Kidney (tissue), 14 donors: ENCODE data around the gene TTYH1. TPM values are rescaled to one million over a fixed set of nuclear protein-coding genes. Genes with fewer than 3 reads are reported as not detected.

Experiments used
- DNase-seq, 5 donors: peaks; one replicate each; pipeline ENCODE4 v3.0.0-alpha.2; 2013 to 2020
- FAIRE-seq: peaks from 2 replicates; lab custom pipeline; 2012; peaks lifted over from hg19 to GRCh38; lab: Jason Lieb, UNC
- H3K27ac ChIP-seq, 2 donors: one replicate each; pipeline ENCODE4 v1.7.0; 2013; ENCODE audit warnings: low read depth in 2 of 2, low read length in 2 of 2, inconsistent platforms in 1 of 2
- H3K27me3 ChIP-seq: one replicate; pipeline ENCODE4 v1.7.1; 2013; ENCODE audit warnings: low read length, inconsistent platforms; ENCODE audit not compliant: control insufficient read depth, insufficient read depth
- H3K36me3 ChIP-seq, 3 donors: one replicate each; pipeline versions ENCODE4 v1.7.0 to v1.7.1; 2013; ENCODE audit warnings: low read length in 3 of 3, control low read depth in 1 of 3, inconsistent platforms in 1 of 3; ENCODE audit not compliant: insufficient read depth in 3 of 3, control insufficient read depth in 2 of 3
- H3K4me1 ChIP-seq, 3 donors: one replicate each; pipeline versions ENCODE4 v1.7.0 to v1.7.1; 2013; ENCODE audit warnings: low read length in 3 of 3, inconsistent platforms in 1 of 3, low read depth in 1 of 3; ENCODE audit not compliant: control insufficient read depth in 2 of 3, insufficient read depth in 2 of 3
- H3K4me3 ChIP-seq, 3 donors: one replicate each; pipeline versions ENCODE4 v1.7.0 to v1.8.1; 2013; ENCODE audit warnings: low read length in 3 of 3, control low read depth in 1 of 3, inconsistent platforms in 1 of 3
- H3K9ac ChIP-seq, 3 donors: one replicate each; pipeline versions ENCODE4 v1.7.0 to v1.7.1; 2013; ENCODE audit warnings: low read length in 3 of 3, control low read depth in 1 of 3, inconsistent platforms in 1 of 3
- H3K9me3 ChIP-seq, 3 donors: one replicate each; pipeline versions ENCODE4 v1.7.0 to v1.7.1; 2013; ENCODE audit warnings: low read length in 3 of 3, control low read depth in 1 of 3, inconsistent platforms in 1 of 3; ENCODE audit not compliant: control insufficient read depth in 2 of 3, insufficient read depth in 1 of 3
- intact Hi-C: fragments of 100-400 bp; cut with DNase I; formaldehyde crosslinking; loops from one replicate; pipeline ENCODE4 v1.11.1; 2022
- polyA plus RNA-seq: library from polyadenylated mRNA; stranded (reverse); fragments of 350-450 nt; fragmentation: Illumina TruSeq; extraction: RNeasy Lipid Tissue Mini Kit (QIAGEN cat#74804); gene quantifications from one replicate; pipeline ENCODE4 v1.2.3, GENCODE V29; 2014; ENCODE audit warnings: low read depth, low replicate concordance; ENCODE audit not compliant: insufficient read depth
- total RNA-seq: library from RNA; stranded (reverse); fragmentation: NEBNext Ultra II Directional; extraction: Animal tissue kit (Norgen Biotek cat#: 25700); gene quantifications from one replicate; pipeline ENCODE4 v1.2.1, GENCODE V29; 2021
- TF ChIP-seq, protein P1 (sequence below): IDR thresholded peaks from 3 replicates; pipeline ENCODE4 v1.5.1; 2012; ENCODE audit warnings: mild to moderate bottlenecking, moderate library complexity, borderline replicate concordance; ENCODE audit not compliant: insufficient read depth; ENCODE audit errors: extremely low read depth
- donor health status: control.
- donor health status: control.
- donor health status: control.
- donor health status: control.
- donor health status: control.
- donor health status: DM: yes; HTN: yes; CAD: no.
- donor health status: Normal renal cell carcinoma (clear cell type).

Gene TTYH1
- total and polyA plus RNA-seq, 2 donors from 2014 or later, result 1.5 to 1.9 TPM

GRCh38 chr19:54460230-54461005 is 45.2 kb downstream of the TTYH1 start:
- TF ChIP-seq, protein P1, sequence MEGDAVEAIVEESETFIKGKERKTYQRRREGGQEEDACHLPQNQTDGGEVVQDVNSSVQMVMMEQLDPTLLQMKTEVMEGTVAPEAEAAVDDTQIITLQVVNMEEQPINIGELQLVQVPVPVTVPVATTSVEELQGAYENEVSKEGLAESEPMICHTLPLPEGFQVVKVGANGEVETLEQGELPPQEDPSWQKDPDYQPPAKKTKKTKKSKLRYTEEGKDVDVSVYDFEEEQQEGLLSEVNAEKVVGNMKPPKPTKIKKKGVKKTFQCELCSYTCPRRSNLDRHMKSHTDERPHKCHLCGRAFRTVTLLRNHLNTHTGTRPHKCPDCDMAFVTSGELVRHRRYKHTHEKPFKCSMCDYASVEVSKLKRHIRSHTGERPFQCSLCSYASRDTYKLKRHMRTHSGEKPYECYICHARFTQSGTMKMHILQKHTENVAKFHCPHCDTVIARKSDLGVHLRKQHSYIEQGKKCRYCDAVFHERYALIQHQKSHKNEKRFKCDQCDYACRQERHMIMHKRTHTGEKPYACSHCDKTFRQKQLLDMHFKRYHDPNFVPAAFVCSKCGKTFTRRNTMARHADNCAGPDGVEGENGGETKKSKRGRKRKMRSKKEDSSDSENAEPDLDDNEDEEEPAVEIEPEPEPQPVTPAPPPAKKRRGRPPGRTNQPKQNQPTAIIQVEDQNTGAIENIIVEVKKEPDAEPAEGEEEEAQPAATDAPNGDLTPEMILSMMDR, result no peak
- Histone ChIP-seq H3K36me3 (peaks cover 2 to 37% (median 25%) of the 10 kb centered on the region in 3 donors), H3K27me3 (no peaks in the 10 kb centered on the region), H3K27ac (no peak overlapping the region), H3K9ac (no peak overlapping the region), H3K4me1 (peaks cover 0 to 10% (median 5%) of the 10 kb centered on the region in 3 donors), H3K9me3 (no peaks in the 10 kb centered on the region), H3K4me3 (no peak overlapping the region)
- FAIRE-seq (no peak), DNase-seq (peak in 2 of 5 donors; percentile 67 to 80)
- intact Hi-C loops, result no loop called here

GRCh38 chr19:54461210-54461609 is 45.9 kb downstream of the TTYH1 start:
- no peak for FAIRE-seq
- Histone ChIP-seq H3K9me3 (no peaks in the 10 kb centered on the region), H3K4me3 (peak overlapping the region in 1 of 3 donors; percentile 24), H3K36me3 (peaks cover 2 to 31% (median 25%) of the 10 kb centered on the region in 3 donors), H3K4me1 (peaks cover 0 to 10% (median 5%) of the 10 kb centered on the region in 3 donors), H3K9ac (no peak overlapping the region), H3K27me3 (no peaks in the 10 kb centered on the region), H3K27ac (no peak overlapping the region)
- intact Hi-C loops, result no loop called here
- TF ChIP-seq, protein P1, result no peak
- DNase-seq, result peak in 2 of 5 donors; percentile 81 to 83

- intact Hi-C loops, result no loop called here
- peak in 3 of 5 donors; percentile 77 to 92 (median 88) for DNase-seq
- peaks cover 2 to 31% (median 25%) of the 10 kb centered on the region in 3 donors for H3K36me3 ChIP-seq
Observed at GRCh38 chr19:54461613-54462012, 46.3 kb downstream of the TTYH1 start.

More at GRCh38 chr19:54461613-54462012, 46.3 kb downstream of the TTYH1 start:
- TF ChIP-seq, protein P1, result no peak
- H3K27me3 ChIP-seq, result no peaks in the 10 kb centered on the region
- H3K9me3 ChIP-seq, result no peaks in the 10 kb centered on the region
- FAIRE-seq, result no peak
- no peak overlapping the region for H3K27ac ChIP-seq
- no peak overlapping the region for H3K9ac ChIP-seq
- peak overlapping the region in 2 of 3 donors; percentile 24 to 53 for H3K4me3 ChIP-seq
- peaks cover 0 to 10% (median 5%) of the 10 kb centered on the region in 3 donors for H3K4me1 ChIP-seq
